Measurements from ENCODE around the gene ZBTB47.
A peak's percentile ranks its signal among the peaks of the same experiment; 100 is the strongest.

ZBTB47 gene

GRCh38 chr3:42653560-42654330, at the start of gene ZBTB47:
Gene ZBTB47 (plus strand): TSS chr3:42653697. CDS start chr3:42658356, 4,659 bp downstream.
- DNase-seq = peak in 1 of 2 experiments; percentile 40

- no peak for DNase-seq
Measured at GRCh38 chr3:42605546-42606173, 47.8 kb upstream of the ZBTB47 start.

- no peak for DNase-seq
Measured at GRCh38 chr3:42608581-42608980, 44.9 kb upstream of the ZBTB47 start.

GRCh38 chr3:42610976-42611375, 42.5 kb upstream of the ZBTB47 start:
- DNase-seq = no peak

- DNase-seq = no peak
Measured at GRCh38 chr3:42612217-42612616, 41.3 kb upstream of the ZBTB47 start.

- no peak for DNase-seq
Measured at GRCh38 chr3:42612928-42613327, 40.6 kb upstream of the ZBTB47 start.

- no peak for DNase-seq
Measured at GRCh38 chr3:42613462-42613861, 40.0 kb upstream of the ZBTB47 start.

- no peak for DNase-seq
Measured at GRCh38 chr3:42631620-42632019, 21.9 kb upstream of the ZBTB47 start.

- no peak for DNase-seq
Measured at GRCh38 chr3:42632146-42632545, 21.4 kb upstream of the ZBTB47 start.

- DNase-seq = no peak
Measured at GRCh38 chr3:42633544-42633943, 20.0 kb upstream of the ZBTB47 start.

- no peak for DNase-seq
Measured at GRCh38 chr3:42635111-42635510, 18.4 kb upstream of the ZBTB47 start.

GRCh38 chr3:42637001-42637400, 16.5 kb upstream of the ZBTB47 start:
- DNase-seq = no peak

- DNase-seq = peak in 1 of 2 experiments; percentile 44
Measured at GRCh38 chr3:42638339-42638842, 15.1 kb upstream of the ZBTB47 start.

- no peak for DNase-seq
Measured at GRCh38 chr3:42639192-42639591, 14.3 kb upstream of the ZBTB47 start.

GRCh38 chr3:42640129-42640528, 13.4 kb upstream of the ZBTB47 start:
- no peak for DNase-seq

- no peak for DNase-seq
Measured at GRCh38 chr3:42640771-42641370, 12.6 kb upstream of the ZBTB47 start.

GRCh38 chr3:42647821-42648459, 5.6 kb upstream of the ZBTB47 start:
- DNase-seq = no peak

GRCh38 chr3:42649006-42649405, 4.5 kb upstream of the ZBTB47 start:
- no peak for DNase-seq

GRCh38 chr3:42649783-42650182, 3.7 kb upstream of the ZBTB47 start:
- no peak for DNase-seq

- DNase-seq = no peak
Measured at GRCh38 chr3:42651248-42652091, 2.0 kb upstream of the ZBTB47 start.

- DNase-seq = no peak
Measured at GRCh38 chr3:42652251-42652610, 1.3 kb upstream of the ZBTB47 start.

- no peak for DNase-seq
Measured at GRCh38 chr3:42652611-42653302, 740 bp upstream of the ZBTB47 start.
